GM18502 (cell line): Measurements from ENCODE around the gene SUN5.
"Not testable (repeated sequence)": the region's sequence is repeated elsewhere in the genome, so short reads cannot be mapped to it uniquely, and the experiment has no call there.

Experiments used
- ATAC-seq: cut with Tn5 transposase; IDR thresholded peaks from one replicate; pipeline ENCODE4 v1.9.1; 2021; ENCODE audit warnings: mild to moderate bottlenecking; ENCODE audit not compliant: unreplicated experiment, poor library complexity

Gene SUN5, protein sequence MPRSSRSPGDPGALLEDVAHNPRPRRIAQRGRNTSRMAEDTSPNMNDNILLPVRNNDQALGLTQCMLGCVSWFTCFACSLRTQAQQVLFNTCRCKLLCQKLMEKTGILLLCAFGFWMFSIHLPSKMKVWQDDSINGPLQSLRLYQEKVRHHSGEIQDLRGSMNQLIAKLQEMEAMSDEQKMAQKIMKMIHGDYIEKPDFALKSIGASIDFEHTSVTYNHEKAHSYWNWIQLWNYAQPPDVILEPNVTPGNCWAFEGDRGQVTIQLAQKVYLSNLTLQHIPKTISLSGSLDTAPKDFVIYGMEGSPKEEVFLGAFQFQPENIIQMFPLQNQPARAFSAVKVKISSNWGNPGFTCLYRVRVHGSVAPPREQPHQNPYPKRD

DNA sequence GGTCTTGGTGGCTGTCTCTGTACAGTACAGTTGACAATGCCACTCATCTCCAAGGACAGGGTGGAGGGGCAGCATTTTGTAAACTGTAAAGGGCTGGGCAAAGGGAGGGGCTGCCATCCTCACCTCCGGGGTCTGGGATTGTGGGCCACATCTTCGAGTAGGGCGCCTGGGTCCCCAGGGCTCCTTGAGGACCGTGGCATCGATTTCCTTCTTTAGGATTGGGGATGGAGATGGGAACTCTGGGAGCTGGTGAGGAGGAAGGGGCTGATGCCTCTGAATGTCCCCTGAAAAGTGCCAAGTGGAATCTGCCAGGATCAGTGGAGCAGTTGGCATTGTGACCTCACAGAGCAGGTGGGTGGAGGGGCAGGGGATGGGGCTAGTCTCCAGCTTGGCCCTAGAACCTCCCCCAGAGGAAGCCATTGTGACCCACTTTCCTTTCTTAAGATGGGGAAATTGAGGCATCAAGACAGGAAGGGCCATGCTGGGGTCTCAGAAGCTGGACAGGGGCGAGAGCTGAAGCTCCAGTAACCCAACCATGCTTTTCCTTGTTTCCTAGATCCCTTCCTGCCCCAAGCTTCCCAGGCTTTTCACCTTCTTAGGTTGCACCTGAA lies at the start of gene SUN5:
Gene SUN5 (minus strand): TSS at position 293 of the 611 bp plus-strand sequence. CDS start 93 bp downstream, at position 200.
- no peak for ATAC-seq

DNA sequence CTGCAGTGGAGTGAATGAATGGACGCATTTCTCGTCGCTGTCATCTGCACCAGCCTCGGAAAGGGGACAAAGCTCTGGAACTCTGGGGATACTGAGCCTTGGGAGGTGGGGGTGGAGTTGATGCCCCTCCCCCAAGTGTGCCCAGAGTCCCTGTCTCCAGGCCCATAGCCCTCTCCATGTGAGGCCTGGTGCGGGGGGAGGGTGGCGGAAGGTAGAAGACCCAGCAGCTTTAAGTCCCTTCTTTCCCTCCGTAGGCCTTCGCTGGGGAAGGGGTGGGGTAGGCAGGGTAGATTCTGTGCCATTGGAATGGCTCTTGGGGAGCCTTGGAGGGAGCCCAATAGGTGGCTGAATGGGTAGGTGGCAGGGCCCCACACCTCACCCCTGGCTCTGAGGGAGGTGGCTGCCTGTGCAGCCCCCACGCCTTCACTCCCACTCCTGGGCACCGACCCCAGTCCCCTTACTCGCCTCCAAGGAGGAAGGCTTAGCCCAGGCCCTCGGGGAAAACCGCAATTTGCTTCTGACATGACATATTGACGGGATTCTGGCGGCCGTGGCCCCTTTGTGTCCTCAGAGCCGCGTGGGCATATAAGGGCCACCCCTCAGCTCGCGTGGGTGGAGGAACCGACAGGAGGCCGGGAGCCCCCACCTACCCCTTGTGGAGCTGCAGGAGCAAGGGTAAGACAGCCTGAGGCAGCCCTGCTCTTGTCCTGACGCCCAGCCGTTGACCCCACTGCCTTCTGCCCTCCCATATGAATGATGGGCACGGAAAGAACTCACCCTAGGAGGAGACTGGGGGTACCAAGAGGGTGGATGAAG lies 49.3 kb upstream of the SUN5 start, which contains the start of gene BPIFB3:
Gene BPIFB3 (plus strand): TSS at position 613 of the 816 bp plus-strand sequence. CDS start 1,533 bp downstream, outside the sequence.
- no peak for ATAC-seq

DNA sequence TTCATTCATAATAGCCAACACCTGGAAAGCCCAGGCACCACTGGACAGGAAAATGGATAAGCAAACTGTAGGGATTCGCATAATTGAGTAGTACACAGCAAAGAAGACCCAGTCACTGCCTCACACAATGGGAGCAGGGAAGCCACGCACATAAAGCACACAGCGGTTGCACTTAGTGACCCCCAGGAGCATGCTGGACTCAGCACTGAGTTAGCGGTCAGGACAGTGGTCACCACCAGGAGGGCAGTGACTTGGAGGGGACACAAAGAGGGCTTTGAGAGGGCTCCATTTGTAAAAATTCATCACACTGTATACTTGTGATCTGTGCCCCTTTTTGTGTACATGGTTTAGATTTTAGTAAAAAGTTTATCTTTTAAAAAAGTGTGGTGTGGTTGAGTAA lies 47.1 kb upstream of the SUN5 start:
- ATAC-seq, result no peak

DNA sequence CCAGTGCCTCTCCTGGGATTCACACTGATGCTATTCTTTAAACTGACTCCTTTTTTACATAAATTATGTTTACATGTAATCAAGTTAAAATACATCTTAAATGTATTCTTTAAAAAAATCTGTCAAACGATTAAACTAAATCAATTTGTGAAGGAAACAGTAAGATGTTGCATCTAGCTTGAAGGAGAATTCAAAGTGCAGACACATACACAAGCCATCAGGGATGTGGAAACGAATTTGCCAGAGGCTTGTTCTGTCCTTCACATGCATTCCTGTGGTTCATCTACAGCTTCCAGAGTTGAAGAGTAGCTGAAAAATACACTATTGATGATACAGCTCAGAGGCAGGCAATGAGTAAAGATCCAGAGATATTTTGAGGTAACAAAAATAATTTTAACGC lies 42.2 kb upstream of the SUN5 start:
- no peak for ATAC-seq

DNA sequence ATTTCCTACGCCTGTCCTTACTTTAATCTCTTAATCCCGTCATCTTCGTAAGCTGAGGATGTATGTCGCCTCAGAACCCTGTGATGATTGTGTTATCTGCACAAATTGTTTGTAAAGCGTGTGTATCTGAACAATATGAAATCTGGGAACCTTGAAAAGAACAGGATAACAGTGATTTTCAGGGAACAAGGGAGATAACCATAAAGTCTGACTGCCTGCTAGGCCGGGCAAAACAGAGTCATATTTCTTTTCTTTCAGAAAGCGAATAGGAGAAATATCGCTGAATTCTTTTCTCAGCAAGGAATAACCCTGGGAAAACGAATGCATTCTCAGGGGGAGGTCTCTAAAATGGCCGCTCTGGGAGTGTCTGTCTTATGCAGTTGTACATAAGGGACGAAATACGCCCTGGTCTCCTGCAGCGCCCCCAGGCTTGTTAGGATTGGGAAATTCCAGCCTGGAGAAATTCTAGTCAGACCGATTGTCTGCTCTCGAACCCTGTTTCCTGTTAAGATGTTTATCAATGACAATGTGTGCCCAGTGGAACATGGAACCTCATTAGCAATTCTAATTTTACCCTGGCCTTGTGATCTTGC lies 41.0 kb upstream of the SUN5 start:
- not testable (repeated sequence) for ATAC-seq

DNA sequence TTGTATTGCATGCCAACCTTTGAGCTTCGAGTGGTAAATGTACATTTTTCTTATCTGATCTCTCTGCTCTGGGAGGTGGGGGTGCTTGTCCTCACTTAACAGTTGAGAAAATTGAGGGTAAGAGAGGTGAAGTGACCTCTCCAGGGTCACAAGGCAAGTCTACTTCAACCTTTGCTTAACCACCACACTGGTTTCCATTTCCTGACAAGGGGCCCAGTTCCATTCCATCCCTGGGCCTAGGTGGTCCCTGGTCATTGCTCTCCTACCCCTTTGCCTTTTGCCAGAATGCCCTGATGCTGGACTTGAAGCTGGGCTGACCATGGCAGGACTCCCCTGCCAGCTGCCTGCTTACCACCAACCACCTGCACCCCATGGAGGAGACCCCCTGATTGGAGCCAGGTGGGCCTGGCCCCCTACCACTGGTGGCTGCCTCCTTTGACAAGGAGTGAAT lies 39.5 kb upstream of the SUN5 start:
- ATAC-seq, result no peak

DNA sequence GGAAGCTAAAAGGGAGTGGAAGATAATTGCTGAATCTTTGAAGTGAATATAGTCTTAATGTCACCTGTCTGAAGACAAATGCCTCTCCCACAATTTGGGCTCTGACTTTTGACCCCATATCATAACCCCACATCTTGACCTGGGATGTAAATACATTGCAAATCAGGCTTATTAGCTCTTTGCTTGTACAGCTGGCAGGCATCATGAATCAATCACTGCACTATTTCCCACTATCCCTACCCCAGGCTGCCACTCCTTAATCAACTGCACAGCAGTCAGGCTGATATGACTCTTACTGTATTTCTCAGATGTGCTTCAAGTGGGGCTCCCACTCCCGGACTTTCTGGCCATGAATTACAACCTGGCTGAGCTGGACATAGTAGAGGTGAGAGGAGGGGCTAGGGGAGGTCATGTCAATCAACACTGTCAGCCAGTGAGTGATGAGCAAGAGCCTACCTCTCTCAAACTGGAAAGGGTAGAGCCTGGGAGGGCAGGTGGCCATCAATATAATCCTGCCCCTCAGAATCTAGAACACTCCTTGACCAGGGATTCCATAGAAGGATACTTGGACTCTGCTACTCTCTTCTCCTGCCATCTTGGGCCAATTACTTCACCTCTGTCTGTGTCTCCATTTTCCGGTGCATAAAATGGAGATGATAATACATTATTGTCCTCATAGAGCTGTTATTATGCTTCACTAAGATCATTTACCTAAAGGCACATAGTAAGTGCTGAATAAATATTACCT lies 38.9 kb upstream of the SUN5 start:
- ATAC-seq, result no peak

DNA sequence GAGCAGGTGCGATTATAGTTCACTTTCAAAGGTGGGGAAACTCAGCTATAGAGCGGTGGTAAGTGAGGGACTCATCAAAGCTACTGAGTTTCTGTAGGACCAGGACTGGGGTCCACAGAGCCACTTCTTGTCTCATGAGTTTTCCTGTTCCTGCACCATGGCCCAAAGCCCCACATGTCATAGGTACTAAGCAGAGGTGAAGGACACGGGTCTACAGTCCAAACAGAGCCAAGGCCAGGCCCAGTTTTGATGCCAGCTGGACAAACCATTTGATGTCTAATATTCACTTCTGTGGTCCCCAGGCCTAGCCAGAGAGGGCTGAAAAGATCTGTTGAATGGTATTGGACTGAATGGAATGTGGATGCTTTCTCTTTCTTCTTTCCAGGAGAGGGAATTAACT lies 38.2 kb upstream of the SUN5 start:
- ATAC-seq, result no peak

DNA sequence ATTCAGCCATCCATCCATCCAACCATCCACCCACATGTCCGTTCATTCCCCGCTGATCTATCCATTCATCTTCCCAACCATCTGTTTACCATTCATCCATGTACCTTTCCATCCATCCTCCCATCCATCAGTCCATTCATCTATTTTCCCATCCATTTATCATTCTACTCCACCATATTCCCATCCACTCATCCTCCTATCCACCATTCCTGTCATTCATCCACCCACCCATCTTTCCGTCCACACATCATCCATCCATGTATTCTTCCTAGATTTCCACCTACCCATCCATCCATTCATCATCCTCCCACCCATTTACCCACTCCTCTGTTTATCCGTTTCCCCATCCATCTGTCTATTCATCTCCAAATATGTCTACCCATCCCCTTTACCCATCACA lies 34.0 kb upstream of the SUN5 start:
- ATAC-seq, result no peak

DNA sequence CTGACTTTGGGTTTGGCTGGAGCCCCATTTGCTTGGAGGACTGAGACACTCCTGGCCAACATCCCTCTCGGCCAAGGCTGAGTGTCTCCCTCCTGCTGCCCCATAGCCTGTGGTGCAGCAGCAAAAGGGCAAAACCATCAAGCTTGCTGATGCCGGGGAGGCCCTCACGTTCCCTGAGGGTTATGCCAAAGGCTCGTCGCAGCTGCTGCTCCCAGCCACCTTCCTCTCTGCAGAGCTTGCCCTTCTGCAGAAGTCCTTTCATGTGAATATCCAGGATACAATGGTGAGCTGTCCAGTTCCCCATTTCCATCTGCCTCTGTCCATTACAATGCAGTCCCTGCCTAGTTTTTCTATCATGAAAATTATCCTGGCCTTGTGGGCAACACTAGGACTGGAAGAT lies 33.2 kb upstream of the SUN5 start:
- ATAC-seq, result no peak

DNA sequence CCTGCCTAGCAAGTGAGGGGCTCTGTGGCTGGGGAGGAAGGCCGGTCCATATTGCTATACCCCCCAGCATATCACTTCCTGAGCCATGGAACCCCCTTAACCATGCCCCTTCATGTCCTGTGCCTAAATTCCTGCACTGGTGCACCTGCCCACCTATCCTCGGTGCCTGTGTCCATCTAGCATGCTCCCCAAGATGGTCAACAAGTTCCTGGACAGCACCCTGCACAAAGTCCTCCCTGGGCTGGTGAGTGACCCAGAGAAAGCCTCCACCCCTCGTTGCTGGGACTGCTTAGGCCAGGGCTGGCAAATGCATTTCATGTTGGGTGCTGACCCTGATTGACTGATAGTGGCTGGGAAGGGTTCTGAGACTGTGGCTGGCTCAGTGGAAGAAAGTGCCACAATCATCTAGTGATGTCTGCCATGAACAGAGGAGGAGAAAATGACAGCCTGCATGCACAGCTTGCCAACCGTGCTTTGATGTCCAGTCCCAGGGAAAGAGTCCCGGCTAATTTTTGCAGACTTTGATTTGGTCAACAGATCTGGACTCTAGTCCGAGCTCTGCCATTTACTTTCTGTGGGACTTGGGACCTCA lies 30.8 kb upstream of the SUN5 start:
- ATAC-seq, result no peak

DNA sequence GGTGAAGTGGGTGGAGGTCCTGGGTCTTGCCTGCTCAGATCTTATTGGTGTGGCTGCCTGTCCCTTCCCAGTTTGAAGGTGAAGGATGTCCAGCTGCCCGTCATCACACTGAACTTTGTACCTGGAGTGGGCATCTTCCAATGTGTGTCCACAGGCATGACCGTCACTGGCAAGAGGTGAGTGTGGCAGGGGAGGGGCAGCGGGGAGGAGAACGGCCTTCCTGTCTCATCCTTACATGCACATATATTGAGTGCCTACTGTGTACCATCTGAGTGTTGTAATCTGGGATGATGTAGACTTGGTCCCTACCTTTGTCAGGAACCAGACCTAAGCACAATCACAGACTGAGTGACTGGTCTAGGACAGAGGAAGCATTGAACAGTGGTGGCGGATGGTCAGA lies 29.9 kb upstream of the SUN5 start:
- ATAC-seq, result no peak

DNA sequence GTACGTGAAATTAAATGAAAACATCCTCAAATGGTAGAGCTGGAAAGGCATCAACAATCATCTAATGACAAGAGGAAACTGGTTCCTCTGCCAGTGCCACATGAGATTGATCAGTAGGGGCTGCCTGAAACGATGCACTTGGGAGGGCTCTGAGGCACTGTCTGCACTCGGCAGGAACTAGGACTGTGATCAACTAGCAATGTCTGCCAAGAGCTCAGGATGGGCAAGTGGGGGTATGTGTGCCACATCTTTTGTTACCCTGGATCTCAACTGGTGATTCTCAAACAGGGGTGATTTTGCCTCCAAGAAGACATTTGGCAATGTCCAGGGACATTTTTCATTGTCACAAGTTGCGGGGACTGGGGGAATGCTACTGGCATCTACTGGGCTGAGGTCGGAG lies 29.1 kb upstream of the SUN5 start:
- ATAC-seq, result no peak

DNA sequence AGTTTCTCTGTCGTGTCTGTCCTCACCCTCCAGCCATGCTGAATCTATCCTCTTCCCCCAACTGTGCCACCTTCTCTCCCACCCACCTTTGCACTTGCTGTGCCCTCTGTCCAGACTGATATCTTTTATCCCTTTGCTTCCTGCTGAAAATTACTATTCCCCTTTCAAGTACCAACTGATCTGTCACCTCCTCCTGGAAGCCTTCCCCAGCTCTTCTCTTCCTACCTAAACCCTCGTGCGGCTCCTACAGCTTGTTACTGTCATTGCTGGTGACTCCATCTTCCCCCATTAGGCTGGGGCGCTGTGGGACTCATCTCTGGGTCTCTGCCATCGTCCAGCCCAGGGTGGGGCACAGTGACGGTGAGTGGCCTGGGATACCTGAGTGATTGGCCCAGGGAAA lies 28.3 kb upstream of the SUN5 start:
- no peak for ATAC-seq

DNA sequence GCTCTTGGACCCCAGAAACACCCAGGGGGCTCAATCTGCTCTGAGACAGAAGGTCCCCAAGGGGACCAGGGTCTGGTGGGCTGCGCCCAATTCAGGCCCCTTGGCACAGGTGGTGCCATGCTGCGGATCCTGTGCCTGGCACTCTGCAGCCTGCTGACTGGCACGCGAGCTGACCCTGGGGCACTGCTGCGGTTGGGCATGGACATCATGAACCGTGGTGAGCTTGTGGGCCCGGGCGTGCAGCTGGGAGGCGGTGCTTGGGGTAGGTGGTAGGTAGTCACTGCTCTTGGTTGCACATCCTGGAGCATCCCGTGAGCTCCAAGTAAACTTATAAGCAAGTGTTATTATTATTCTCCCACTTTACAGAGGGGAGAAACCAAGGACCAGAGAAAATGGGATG lies 27.3 kb upstream of the SUN5 start, which contains the start of gene BPIFB6:
Gene BPIFB6 (plus strand): TSS at position 118 of the 400 bp plus-strand sequence. CDS start 0 bp downstream, at position 118.
- no peak for ATAC-seq

DNA sequence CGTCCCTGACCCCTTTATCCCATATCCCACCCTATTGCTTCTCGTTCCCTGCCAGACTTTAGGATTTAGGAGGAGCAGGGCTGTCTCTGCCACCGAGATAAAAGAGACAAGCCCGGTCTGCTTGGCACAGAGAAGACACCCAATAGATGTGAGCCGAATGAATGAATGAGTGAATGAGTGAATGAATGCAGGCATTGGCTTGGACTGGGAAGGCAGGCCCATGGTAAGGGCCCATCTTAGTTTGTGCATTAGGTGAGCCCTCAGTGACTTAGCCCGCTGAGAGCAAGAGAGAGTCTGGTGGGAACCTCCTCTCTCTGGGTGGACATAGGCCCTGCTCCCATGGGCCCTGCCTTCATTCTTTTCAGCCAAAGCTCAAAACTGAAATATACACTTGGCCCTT lies 26.3 kb upstream of the SUN5 start:
- ATAC-seq, result no peak

DNA sequence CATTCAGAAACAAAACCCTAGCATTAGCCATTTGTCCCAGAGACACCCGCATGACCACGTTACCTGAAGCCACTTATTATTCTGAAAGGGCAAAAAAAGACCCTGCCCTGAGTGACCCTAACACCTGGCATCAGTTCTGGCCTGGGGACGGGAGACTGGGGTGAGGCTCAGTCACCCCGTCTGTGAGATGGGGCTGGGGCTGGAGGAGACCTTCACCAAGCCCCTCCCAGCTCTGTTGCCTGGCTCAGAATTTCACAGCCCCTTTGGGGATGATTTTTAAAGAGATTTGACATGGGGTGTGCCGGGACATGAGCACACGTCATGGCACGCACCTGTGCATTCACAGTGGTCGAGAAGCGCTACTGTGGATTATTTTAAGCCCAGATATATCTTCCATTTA lies 25.8 kb upstream of the SUN5 start:
- ATAC-seq, result no peak

DNA sequence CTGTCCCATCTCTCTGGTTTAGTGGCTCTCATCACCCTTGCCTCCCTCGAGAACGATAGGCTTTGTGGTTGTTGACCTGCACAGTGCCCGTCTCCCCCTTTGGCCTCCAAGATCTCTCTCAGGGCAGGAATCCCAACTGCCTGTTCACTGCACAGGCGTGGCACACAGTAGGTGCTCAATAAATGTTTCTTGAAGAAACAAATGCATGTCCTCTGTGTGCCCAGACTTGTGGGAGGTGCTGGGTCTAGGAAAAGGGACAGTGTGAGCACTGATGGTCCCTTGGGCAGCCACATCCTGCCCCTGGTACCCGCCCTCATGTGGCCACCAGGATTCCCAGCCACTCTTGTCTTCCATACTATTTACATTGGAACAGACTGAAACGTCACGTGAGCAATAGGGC lies 24.6 kb upstream of the SUN5 start:
- ATAC-seq, result no peak
